GM06990 (cell line): Measurements from ENCODE around the gene RPL34.

Source experiments
- DNase-seq: peaks from one replicate; pipeline ENCODE4 v3.0.0-alpha.2; 2011; ENCODE audit not compliant: insufficient read length; ENCODE audit errors: extremely low read depth
- H3K27me3 ChIP-seq: replicated peaks from 2 replicates; pipeline ENCODE4 v1.6.0; 2011; ENCODE audit warnings: low read length; ENCODE audit not compliant: control insufficient read depth, insufficient read depth
- H3K36me3 ChIP-seq: 2 replicates; pipeline ENCODE4 v1.5.1; 2011; ENCODE audit warnings: low read length; ENCODE audit not compliant: control insufficient read depth, insufficient read depth
- H3K4me3 ChIP-seq: replicated peaks from 2 replicates; pipeline ENCODE4 v1.5.1; 2011; ENCODE audit warnings: low read depth, mild to moderate bottlenecking, control low read depth, low read length
- CTCF ChIP-seq: IDR thresholded peaks from 2 replicates; pipeline ENCODE4 v1.5.1; 2011; ENCODE audit warnings: low read length, control low read depth, mild to moderate bottlenecking, inconsistent platforms; ENCODE audit not compliant: insufficient read depth, poor library complexity, severe bottlenecking

Gene RPL34

DNA sequence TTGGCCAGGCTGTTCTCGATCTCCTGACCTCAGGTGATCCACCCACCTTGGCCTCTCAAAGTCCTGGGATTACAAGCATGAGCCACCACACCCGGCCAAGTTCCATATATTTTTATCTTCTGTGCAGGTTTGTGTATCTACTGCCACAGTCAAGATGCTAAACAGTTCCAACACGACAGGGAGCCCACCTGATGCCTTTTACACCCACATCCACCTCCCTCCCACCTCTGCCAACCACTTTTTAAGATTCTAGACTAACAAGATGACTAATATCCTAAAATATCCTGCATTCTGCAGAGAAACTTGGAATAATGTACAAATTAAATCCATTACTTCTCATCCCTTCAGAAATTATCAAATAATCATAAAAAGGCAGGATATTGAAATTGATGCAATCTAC lies 19.3 kb upstream of the RPL34 start:
- Histone ChIP-seq H3K4me3 (no peak overlapping the region), H3K27me3 (no peaks in the 10 kb centered on the region; the same call in 1 of the 2 replicates), H3K36me3 (no peaks in the 10 kb centered on the region)
- DNase-seq: no peak
- no peak for TF ChIP-seq CTCF

DNA sequence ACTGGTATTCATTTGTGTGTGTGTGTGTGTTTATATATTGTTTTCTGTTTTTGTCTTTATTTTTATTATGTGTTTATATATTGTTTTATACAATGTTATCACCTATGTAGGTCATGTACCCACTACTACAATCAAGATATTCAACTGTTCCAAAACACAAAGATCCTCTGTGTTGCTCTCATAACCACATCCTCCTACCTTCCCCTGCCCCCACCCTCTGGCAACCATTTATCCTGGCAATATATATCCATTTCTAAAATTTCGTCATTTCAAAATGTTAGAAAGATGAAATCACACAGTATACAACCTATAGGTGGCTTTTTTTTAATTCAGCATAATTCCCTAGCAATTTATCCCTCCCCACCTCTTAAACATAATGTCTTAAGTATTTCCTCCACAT lies 18.8 kb upstream of the RPL34 start:
- no peak for TF ChIP-seq CTCF
- no peak for DNase-seq
- no peaks in the 10 kb centered on the region for H3K36me3 ChIP-seq

GRCh38 chr4:108602163-108602562 lies 18.2 kb upstream of the RPL34 start:
- no peak for DNase-seq
- Histone ChIP-seq H3K4me3 (no peak overlapping the region), H3K27me3 (no peaks in the 10 kb centered on the region; the same call in 1 of the 2 replicates), H3K36me3 (no peaks in the 10 kb centered on the region)
- no peak for TF ChIP-seq CTCF

More for the DNA sequence above, 18.8 kb upstream of the RPL34 start:
- Histone ChIP-seq H3K4me3 (no peak overlapping the region), H3K27me3 (no peaks in the 10 kb centered on the region; the same call in 1 of the 2 replicates)

DNA sequence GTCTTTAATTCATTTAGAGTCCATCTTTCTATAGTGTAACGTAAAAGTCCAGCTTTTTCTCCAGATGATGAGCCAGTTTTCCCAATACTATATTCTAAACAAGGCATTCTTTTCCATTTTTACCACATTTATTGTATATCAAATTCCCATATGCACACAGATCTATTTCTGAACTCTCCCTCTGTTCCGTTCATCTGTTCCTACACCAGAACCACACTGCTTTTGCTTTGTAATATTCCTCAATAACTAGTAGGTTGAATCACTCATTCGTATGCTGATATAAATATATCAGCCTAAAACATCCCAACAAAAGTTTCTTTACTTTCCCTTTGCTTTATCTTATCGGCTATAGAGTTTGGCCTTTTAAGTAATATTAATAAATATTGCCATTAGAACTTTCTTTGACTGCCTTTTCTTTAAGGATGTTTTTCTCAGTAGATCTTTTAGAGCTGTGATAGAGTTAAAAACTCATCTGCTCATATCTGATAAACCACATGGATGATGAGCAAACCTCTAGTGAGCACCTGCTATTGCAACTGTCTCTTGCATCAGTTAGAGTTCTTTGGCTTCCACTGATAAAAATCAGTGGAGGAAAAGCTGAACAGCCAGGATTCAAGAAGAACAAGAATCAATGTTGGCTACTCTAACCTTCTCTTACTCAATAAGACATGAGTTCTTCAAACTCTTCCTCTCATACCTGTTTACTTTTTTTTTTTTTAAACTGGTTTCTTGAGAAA lies 13.1 kb upstream of the RPL34 start:
- DNase-seq: no peak
- no peak overlapping the region for H3K4me3 ChIP-seq
- no peaks in the 10 kb centered on the region for H3K36me3 ChIP-seq
- no peak for TF ChIP-seq CTCF
- H3K27me3 ChIP-seq: no peaks in the 10 kb centered on the region; the same call in 1 of the 2 replicates

DNA sequence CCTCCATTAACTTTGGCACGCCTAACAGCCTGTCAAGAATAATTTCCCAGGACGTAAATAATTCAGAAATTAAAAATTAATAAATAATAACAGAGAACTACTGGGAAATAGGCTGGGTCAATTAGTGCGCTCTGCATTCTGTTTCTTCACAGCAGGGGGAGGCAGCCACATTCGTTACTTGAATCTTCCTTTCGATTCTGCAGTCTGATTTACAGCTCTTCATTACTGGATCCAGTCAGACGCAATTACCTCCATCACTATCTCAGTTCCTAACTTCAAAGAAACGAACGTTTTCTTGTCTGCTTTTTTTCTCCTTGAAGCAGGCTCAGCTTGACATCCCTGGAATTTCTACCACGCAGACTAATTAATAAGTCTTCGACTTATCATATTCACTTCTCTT lies 9.0 kb upstream of the RPL34 start:
- no peak for DNase-seq
- Histone ChIP-seq H3K4me3 (no peak overlapping the region), H3K36me3 (no peaks in the 10 kb centered on the region), H3K27me3 (no peaks in the 10 kb centered on the region)
- no peak for TF ChIP-seq CTCF
